Occipital lobe (tissue), 2 donors: ENCODE data around the gene SETD7. TPM values are rescaled to one million over a fixed set of nuclear protein-coding genes. Genes with fewer than 3 reads are reported as not detected.

Source experiments
- DNase-seq: peaks from one replicate; lab custom pipeline; 2025; lab: John Stamatoyannopoulos, UW
- total RNA-seq: library from RNA; depleted of rRNA; stranded (reverse); fragments of >200 nt; gene quantifications from one replicate; pipeline ENCODE4 v1.2.3, GENCODE V29; 2014

Gene SETD7
- 42.7 TPM for total RNA-seq

DNA sequence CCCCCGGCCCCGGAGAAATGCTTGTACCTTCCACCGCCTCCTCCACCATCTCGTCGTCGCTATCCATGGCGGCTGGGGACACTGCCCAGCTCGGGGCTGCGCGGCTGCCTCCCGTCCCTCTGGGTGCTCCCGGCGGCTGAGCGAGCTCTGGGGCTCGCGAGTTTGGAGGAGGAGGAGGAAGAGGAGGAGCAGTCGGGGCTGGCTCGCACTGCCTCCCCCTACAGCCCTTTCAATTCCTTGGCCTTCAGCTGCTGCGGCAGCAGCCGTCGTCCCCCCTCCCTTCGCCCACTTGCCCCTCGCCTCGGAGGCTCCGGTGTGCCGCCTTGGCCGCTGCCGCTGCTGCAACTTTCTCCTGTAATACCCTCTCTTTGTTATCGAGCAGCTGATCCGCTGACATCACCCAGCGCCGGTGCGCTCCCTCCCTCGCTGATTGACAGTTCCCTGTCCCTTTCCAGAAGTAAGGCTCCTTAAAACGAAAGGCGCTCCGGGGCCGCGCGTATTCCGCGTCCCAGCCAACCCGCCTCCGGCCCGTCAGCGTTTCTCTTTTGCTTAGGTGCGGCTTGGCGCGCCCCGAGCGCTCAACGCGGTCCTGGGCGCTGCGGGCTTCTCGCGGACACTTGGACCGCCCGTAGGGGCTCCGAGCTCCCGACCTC, at the start of gene SETD7:
Gene SETD7, minus strand, starts transcription at position 149 of the 653 bp plus-strand sequence. Its CDS starts 82 bp downstream, at position 67.
- DNase-seq: peak; percentile 73

- no peak for DNase-seq
These were observed 49.5 kb upstream of the SETD7 start for GRCh38 chr4:139605516-139605915.

DNA sequence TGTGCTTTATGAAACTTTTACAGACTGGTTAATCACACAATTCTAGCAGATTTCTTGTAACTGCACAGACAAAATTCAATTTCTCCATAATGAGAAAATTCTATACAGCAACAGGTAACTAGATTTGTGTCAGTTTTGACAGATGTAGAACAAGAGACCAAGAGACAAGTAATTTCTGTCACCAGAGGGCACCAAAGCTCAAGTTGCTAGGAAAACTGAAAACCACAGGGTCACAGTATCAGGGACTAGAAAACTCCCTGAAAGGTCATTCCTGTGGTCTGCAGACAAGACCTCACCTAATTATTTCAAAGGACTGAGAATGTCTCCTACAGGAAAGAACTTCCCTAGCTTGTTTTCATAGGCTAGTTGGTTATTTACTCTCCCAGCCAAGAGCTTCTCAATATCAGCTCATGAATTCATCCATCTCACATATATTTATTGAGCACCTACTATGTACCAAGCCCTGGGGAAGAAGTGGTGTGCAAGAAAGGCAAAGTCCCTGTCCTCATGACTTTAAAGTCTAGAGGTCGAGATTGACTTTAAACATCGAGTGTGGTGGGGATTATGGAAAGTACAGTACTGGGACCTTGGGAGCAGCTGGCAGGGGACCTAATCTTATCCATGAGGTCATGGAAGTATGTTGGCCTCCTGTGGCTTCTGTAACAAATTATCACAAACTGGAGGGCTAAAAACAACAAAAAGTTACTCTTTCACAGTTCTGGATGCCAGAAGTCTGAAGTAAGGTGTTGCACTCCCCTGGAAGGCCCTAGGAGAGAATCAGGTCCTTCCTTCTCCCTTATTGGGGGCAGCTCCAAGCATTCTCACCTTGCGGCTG, 47.8 kb upstream of the SETD7 start:
- peak; percentile 9 for DNase-seq

DNA sequence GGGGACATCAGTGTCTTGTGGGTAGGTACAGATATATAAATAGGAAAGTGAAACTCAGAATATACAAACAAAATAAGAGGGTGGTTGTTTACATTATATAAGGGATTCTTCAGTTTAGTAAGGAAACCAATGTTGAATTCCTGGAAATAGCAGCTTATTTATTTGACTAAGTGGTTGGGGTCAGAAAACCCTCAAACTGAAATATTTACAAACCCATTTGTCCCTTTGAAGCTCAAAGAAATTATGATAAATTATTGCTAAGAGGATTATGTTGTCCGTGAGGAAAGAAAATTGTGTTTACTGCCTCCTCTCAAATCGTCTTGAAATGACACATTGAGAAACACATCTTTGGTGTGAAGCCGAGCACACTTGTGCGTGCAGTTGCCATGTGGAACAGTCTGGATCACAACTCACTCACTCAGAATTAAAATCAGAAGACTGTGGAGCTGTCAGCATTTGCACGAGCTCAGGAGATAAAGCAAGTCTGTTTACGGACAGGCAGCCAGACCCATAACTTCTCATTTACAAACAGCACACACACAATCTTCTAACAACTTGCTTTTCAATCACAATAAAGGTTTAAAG, 46.8 kb upstream of the SETD7 start:
- no peak for DNase-seq

- no peak for DNase-seq
These were observed 44.6 kb upstream of the SETD7 start for GRCh38 chr4:139600662-139601061.

- DNase-seq: no peak
These were observed 43.8 kb upstream of the SETD7 start for GRCh38 chr4:139599594-139600374.

- no peak for DNase-seq
These were observed 43.1 kb upstream of the SETD7 start for GRCh38 chr4:139599076-139599475.

GRCh38 chr4:139596684-139597279, 40.8 kb upstream of the SETD7 start:
- DNase-seq: no peak

DNA sequence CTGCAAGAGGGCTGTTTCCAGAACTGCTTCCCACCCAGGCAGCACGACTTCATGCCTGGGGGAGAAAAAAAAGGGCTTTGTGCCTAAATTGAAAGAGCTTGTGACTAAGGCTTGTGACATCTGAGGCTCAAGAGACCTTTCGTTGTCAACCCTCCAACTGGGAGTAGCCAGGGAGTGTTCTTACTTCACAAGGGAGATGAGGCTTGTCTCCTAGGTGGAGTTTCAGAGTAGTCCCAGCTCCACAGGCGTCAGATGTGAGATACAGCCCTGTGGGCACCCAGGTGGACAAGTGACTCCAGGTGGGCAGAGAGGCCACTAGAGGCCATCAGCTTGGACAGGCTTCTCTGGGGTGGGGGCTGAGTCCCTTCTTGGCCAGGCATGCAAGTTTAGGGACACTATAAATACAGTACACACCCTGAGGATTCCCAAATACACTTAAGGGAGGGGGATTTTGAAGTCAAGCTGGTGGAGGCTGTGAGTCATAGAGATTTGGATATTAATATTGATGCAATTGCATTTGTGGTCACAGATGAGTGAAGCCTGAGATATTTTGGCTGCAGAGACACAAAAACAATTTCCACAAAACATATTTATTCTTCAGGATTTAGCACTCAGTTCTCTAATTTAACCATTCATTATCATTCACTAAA, 40.1 kb upstream of the SETD7 start:
- no peak for DNase-seq

GRCh38 chr4:139594591-139595185, 38.7 kb upstream of the SETD7 start:
- DNase-seq: no peak

GRCh38 chr4:139593091-139593564, 37.1 kb upstream of the SETD7 start:
- no peak for DNase-seq

DNA sequence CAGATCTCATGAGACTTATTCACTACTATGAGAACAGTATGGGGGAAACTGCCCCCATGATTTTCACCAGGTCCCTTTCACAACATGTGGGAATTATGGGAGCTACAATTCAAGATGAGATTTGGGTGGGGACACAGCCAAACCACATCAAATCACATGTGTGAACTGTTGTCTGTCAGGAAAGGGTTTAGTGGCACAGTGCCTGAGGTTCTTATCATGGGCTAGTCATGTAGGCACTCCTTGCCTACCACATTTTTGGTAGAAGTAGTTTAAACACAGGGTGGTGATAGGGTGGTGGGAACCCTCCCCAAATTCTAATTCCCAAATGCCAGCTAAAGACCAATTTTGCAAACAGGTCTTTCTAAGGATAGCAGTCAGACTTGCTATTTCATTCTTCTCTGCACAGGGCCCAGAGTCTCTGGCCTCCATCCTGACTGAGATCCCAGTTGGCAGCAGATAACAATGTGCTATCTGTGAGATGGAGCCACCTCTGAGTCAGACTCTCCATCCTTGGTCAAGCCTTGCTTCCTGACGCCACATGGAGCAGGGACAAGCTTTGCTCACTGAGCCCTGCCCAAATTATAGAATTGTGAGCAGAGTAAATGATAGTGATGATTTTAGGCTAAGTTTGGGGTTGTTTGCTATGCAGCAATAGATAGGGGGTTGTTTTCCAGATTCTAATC, 33.5 kb upstream of the SETD7 start:
- no peak for DNase-seq

GRCh38 chr4:139587446-139587845, 31.4 kb upstream of the SETD7 start:
- no peak for DNase-seq

DNA sequence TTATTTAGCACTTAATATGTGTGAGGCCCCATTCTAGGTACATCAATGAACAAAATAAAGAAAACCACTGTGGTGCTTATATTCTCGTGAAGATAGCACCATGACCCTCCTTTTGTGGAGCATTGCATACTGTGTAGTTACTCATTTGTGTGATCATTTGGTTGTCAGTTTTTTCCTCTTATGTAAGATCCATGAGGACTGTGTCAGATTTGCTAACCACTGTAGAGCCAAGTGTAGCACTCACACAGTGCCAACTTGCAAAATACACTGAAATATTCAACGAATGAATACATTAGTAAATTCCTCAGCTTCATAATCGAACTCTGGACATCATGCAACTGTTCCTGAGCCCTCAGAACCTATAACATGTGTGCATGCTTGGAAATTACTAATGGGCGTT, 29.5 kb upstream of the SETD7 start:
- DNase-seq: no peak

DNA sequence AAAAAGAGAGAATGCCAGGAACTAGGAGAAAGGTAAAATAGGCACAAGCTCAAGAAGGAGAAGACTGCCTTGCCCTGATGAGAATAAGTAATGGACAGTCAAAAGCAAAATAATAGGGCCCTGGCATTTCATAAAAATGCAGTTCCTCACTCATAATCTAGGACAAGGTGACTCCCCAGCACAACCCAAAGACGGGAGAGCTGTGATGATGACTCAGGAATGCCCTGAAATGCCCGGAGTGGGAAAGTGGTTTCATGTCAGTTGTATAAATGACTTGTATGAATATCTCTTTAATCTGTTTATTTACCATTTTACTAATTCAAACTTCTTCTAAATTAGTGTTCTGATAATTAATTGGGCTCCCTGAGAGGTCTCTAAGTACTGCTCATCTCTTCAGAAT, 28.8 kb upstream of the SETD7 start:
- DNase-seq: no peak

- no peak for DNase-seq
These were observed 28.0 kb upstream of the SETD7 start for GRCh38 chr4:139584013-139584412.

DNA sequence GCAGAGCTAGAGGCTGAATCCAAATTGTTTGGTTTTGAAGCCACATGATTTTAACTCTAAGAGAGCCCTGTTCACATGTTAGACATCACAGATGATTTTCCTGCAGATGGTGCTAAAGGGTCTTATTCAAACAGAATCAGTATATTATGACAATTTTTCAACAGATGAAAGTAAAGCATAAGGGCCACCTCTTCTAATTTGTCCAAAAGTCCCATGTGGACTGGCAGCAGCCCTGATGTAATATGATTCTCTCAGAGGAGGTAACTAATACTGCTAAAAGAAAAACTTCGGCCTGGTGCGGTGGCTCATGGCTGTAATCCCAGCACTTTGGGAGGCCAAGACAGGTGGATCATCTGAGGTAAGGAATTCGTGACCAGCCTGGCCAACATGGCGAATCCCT, 26.0 kb upstream of the SETD7 start:
- no peak for DNase-seq

GRCh38 chr4:139581096-139581495, 25.1 kb upstream of the SETD7 start:
- DNase-seq: no peak

DNA sequence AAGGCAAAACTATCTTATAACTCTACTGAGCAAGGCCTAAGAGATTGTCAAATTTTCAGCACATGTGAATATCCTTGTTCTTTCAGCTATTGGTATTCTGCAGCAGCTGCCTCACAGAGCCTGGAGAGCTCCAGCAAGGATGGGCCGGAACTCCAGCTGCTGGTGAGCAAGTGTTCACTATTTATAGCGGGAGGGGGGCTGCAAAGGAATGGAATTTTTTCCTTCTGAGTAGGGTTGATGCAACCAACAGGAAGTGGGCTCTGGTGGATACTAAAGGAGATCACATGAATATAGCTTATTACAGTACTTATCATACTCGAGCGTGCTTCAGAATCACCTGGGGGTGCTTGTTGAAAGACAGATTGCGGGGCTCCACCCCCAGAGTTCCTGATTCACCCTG, 20.2 kb upstream of the SETD7 start:
- no peak for DNase-seq

GRCh38 chr4:139575072-139575471, 19.1 kb upstream of the SETD7 start:
- no peak for DNase-seq
